ENCODE results near the gene FER1L5. TPM values are rescaled to one million over a fixed set of nuclear protein-coding genes. Genes with fewer than 3 reads are reported as not detected.

FER1L5 gene
- total RNA-seq, result not detected in 2 replicates

DNA sequence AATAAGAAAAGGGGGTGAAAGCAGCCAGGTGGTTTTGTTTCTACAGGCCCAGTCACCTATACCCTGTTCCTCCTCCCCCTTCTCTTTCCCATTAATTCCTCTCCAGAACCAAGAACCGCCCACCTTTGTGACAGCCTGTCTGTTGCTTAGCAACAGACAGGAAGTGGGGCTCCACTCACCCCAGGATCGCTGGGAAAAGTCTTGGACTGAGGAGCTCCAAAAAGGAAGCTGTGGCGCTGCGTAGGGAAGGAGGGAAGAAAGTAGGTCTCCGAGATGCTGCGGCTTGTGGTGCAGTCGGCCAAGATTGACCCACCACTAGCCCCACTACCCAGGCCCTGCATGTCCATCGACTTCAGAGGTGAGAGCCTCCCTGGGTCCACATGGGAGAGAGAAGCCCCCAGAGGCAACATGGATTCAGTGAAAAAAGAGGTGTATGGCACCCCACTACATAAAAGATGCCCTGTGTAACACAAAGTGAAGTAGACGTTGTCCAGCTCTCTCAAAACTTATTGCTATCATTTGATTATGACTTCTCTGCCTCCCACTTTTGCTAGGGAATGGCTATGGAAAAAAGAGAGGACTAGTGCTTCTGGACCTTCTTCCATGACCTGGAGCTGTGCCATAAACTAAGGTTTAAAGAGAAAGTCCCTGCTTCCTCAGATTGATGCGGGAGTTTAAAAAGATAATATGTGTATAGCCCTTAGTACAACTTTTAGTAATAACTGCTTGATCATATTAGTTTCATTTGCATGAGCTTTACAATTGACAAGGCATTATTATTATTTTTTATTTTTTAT, at the start of gene FER1L5:
Gene FER1L5 (plus strand): TSS at position 201 of the 797 bp plus-strand sequence. CDS start 73 bp downstream, at position 274.

GRCh38 chr2:96638144-96639121, 4.1 kb upstream of the FER1L5 start, which contains the start of gene KANSL3:
TSS of gene KANSL3 (minus strand) at chr2:96638312. CDS start at chr2:96637135, 1,177 bp downstream.

GRCh38 chr2:96739633-96740428, 97.3 kb downstream of the FER1L5 start, which contains the start of gene LMAN2L:
TSS of gene LMAN2L (minus strand) at chr2:96740064. CDS start at chr2:96740040, 24 bp downstream.

Other genes with a start within 250 kb of the FER1L5 start
- gene NEURL3, start 137.4 kb upstream of the FER1L5 start, total RNA-seq, result 0.34 and 1.7 TPM in 2 replicates
- 11.8 and 14.7 TPM in 2 replicates for gene ARID5A, start 106.0 kb upstream of the FER1L5 start, total RNA-seq
- 18.8 and 23.1 TPM in 2 replicates for gene KANSL3, start 4.5 kb upstream of the FER1L5 start, total RNA-seq
- 16.8 and 19.4 TPM in 2 replicates for gene LMAN2L, start 97.3 kb downstream of the FER1L5 start, total RNA-seq
- 2.9 and 3.5 TPM in 2 replicates for gene CNNM4, start 118.1 kb downstream of the FER1L5 start, total RNA-seq
- gene CNNM3, start 173.5 kb downstream of the FER1L5 start, total RNA-seq, result 3.9 and 5.1 TPM in 2 replicates
- 0.20 TPM in 1 of 2 replicates, not detected in the other for gene ANKRD23, start 201.3 kb downstream of the FER1L5 start, total RNA-seq
- gene ANKRD39, start 215.3 kb downstream of the FER1L5 start, total RNA-seq, result 18.3 and 26.5 TPM in 2 replicates
- gene SEMA4C, start 227.3 kb downstream of the FER1L5 start, total RNA-seq, result 2.4 and 6.0 TPM in 2 replicates

Data from mammary microvascular endothelial cell (primary cell).